ENCODE results near the gene LRRC74A.
A peak's percentile ranks its signal among the peaks of the same experiment; 100 is the strongest.
"Not testable (repeated sequence)": the region's sequence is repeated elsewhere in the genome, so short reads cannot be mapped to it uniquely, and the experiment has no call there.

LRRC74A gene

DNA sequence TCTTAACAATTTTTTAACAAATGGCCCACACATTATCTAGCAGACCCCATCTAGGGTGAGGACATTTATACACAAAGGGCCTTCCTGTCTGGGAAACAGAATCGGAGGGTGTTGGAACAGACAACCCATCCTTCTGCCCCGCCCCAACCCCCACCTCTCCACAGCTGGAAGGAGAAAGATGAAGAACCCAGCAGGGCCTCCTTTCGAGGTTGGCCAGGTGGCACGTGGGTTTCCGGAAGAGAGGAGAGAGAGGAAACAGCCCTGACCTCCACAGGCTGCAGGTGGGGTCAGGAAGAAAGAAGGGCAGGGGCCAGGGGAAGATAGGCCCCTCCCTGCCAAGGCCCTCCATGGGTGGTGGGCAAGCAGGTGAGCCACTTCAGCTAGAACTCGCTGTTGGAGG lies 57.2 kb downstream of the LRRC74A start:
- DNase-seq (ENCODE audit: low spot score): no peak
- Histone ChIP-seq H3K27ac (no peak overlapping the region), H3K4me3 (no peak overlapping the region)
- TF ChIP-seq, protein P1, sequence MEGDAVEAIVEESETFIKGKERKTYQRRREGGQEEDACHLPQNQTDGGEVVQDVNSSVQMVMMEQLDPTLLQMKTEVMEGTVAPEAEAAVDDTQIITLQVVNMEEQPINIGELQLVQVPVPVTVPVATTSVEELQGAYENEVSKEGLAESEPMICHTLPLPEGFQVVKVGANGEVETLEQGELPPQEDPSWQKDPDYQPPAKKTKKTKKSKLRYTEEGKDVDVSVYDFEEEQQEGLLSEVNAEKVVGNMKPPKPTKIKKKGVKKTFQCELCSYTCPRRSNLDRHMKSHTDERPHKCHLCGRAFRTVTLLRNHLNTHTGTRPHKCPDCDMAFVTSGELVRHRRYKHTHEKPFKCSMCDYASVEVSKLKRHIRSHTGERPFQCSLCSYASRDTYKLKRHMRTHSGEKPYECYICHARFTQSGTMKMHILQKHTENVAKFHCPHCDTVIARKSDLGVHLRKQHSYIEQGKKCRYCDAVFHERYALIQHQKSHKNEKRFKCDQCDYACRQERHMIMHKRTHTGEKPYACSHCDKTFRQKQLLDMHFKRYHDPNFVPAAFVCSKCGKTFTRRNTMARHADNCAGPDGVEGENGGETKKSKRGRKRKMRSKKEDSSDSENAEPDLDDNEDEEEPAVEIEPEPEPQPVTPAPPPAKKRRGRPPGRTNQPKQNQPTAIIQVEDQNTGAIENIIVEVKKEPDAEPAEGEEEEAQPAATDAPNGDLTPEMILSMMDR (IDR thresholded peaks at IDR 0.05): no peak

DNA sequence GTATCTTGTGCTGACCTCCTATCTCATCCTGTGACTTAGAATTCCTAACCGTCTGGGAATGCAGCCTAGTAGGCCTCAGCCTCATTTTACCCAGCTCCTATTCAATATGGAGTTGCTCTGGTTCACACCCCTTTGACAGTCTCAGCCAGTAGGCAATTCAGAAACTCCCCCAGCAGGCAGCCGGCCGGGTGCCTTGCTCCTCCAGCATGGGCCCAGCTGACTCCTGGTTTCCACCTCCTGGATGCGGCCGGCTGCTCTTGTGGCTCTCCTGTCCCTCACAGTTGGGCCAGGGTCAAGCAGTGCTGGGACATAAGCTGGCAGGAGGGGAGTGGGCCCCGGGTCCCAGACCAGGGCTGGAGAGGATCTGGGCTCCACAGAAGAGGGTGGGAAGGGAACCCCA lies 58.2 kb downstream of the LRRC74A start:
- DNase-seq (ENCODE audit: low spot score): no peak
- TF ChIP-seq, protein P1 (IDR thresholded peaks at IDR 0.05): no peak
- no peak overlapping the region for H3K4me3 ChIP-seq
- peak overlapping the region in 1 of 2 donors; percentile 67 for H3K27ac ChIP-seq

DNA sequence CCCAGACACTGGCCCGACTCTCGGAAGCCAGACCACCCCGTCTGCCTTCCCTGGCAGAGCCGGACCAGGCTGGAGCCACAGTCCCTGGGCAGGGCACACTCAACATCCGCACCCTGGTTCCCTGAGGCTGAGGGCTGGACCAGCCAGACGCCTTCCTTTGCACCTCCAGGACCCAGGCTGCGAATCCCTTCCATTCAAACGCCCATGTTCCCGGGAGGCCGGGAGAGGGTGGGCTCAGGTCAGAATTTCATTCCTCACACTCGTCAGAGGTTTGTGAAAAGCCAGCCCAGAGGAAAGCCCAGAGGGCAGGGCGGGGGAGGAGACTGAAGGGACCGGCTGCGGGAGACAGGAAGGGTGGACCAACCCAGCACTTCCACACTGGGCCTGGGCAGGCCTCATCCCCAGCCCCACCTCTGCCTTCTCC lies 58.7 kb downstream of the LRRC74A start:
- TF ChIP-seq, protein P1 (IDR thresholded peaks at IDR 0.05): no peak
- Histone ChIP-seq H3K4me3 (no peak overlapping the region), H3K27ac (peak overlapping the region in 1 of 2 donors; percentile 67)
- no peak for DNase-seq (ENCODE audit: low spot score)

DNA sequence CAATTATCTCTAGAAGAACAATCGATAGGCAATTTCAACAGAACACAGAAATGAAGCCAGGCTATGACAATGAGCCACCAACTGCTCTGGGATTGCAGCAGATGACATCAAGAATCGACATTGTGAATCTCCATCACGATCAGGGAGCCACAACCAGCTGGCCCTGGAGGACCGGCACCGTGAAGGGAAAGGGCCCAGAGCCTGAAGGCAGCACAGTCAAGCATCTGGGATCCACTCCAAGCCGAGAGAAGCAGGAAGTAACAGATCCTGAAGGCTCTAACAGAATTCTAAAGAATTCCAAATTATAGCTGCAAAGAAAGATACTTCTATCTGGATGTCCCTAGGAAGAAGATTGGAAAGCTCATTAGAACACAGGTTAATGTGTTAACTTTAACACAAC lies 61.0 kb downstream of the LRRC74A start:
- TF ChIP-seq, protein P1 (IDR thresholded peaks at IDR 0.05): no peak
- H3K4me3 ChIP-seq: no peak overlapping the region
- no peak for DNase-seq (ENCODE audit: low spot score)
- no peak overlapping the region for H3K27ac ChIP-seq

DNA sequence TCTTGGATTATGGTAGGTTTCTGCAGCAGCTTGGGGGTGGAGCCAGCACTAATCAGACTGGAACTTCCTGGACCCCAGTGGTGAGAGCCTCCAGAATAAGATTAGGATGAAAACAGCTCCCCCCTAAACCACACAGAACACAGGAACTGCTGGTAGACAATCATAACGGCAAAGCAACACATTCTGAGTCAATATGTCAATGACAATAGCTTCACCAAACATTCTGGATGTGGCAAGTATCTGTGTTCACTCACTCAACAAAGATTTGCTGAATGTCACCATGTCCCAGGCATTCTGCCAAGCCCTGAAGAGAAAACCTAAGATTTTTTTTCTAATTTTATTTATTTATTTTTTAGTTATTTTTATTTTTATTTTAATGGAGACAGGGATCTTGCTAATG lies 65.2 kb downstream of the LRRC74A start:
- Histone ChIP-seq H3K4me3 (no peak overlapping the region), H3K27ac (no peak overlapping the region)
- no peak for DNase-seq (ENCODE audit: low spot score)
- TF ChIP-seq, protein P1 (IDR thresholded peaks at IDR 0.05): no peak

GRCh38 chr14:76894308-76894707 lies 68.1 kb downstream of the LRRC74A start:
- no peak overlapping the region for H3K27ac ChIP-seq
- no peak for DNase-seq (ENCODE audit: low spot score)
- TF ChIP-seq, protein P1 (IDR thresholded peaks at IDR 0.05): no peak
- no peak overlapping the region for H3K4me3 ChIP-seq

DNA sequence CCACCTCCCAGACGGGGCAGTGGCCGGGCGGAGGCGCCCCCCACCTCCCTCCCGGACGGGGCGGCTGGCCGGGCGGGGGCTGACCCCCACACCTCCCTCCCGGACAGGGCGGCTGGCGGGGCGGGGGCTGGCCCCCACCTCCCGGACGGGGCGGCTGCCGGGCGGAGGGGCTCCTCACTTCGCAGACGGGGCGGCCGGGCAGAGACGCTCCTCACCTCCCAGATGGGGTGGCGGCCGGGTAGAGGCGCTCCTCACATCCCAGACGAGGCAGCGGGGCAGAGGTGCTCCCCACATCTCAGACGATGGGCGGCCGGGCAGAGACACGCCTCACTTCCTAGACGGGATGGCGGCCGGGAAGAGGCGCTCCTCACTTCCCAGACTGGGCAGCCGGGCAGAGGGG lies 71.8 kb downstream of the LRRC74A start:
- H3K27ac ChIP-seq; DNase-seq (ENCODE audit: low spot score); H3K4me3 ChIP-seq: not testable (repeated sequence)

- TF ChIP-seq, protein P1 (IDR thresholded peaks at IDR 0.05): no peak
- Histone ChIP-seq H3K4me3 (no peak overlapping the region), H3K27ac (peak overlapping the region; percentile 72 to 89)
- DNase-seq (ENCODE audit: low spot score): no peak
Observed at GRCh38 chr14:76900682-76901081, 74.5 kb downstream of the LRRC74A start.

All from coronary artery (tissue), 2 donors.